GM23338 (cell line): Measurements from ENCODE around the gene PTPRC. TPM values are rescaled to one million over a fixed set of nuclear protein-coding genes. Genes with fewer than 3 reads are reported as not detected.

Experiments
- ATAC-seq: fragments of 200-7000 bp; cut with Tn5 transposase; 3 replicates; pipeline ENCODE4 v1.9.1; 2020
- DNase-seq: peaks from one replicate; pipeline ENCODE4 v3.0.0-alpha.2; 2015; ENCODE audit warnings: low spot score
- H2AFZ ChIP-seq: fragments of 200-600 bp; sonication (generic); 2 replicates; pipeline ENCODE4 v1.8.0; 2016; ENCODE audit warnings: antibody characterized with exemption, mild to moderate bottlenecking, moderate library complexity
- H3F3A ChIP-seq: fragments of 200-600 bp; sonication (generic); replicated peaks from 2 replicates; pipeline ENCODE4 v1.8.0; 2017; ENCODE audit warnings: antibody characterized with exemption, mixed run types, low read depth
- H3K27ac ChIP-seq: fragments of 200-600 bp; sonication (generic); 2 replicates; pipeline ENCODE4 v1.6.1; 2016; ENCODE audit warnings: low read depth
- H3K27me3 ChIP-seq: fragments of 200-600 bp; sonication (generic); 2 replicates; pipeline ENCODE4 v1.8.0; 2016; ENCODE audit warnings: mild to moderate bottlenecking, mixed run types, moderate library complexity; ENCODE audit not compliant: insufficient read depth
- H3K36me3 ChIP-seq: fragments of 200-600 bp; sonication (generic); 2 replicates; pipeline ENCODE4 v1.8.0; 2016; ENCODE audit warnings: mild to moderate bottlenecking; ENCODE audit not compliant: insufficient read depth
- H3K4me1 ChIP-seq: fragments of 200-600 bp; sonication (generic); 2 replicates; pipeline ENCODE4 v1.8.0; 2016; ENCODE audit warnings: mild to moderate bottlenecking, moderate library complexity; ENCODE audit not compliant: insufficient read depth
- H3K4me2 ChIP-seq: fragments of 200-600 bp; sonication (generic); 2 replicates; pipeline ENCODE4 v1.7.1; 2017; ENCODE audit warnings: mixed run types
- H3K4me3 ChIP-seq: fragments of 200-600 bp; sonication (generic); 2 replicates; pipeline ENCODE4 v1.6.1; 2016; ENCODE audit warnings: mixed run types
- H3K79me2 ChIP-seq: fragments of 200-600 bp; sonication (generic); replicated peaks from 2 replicates; pipeline ENCODE4 v1.8.0; 2017; ENCODE audit warnings: mild to moderate bottlenecking; ENCODE audit not compliant: insufficient read depth
- H3K9me2 ChIP-seq: fragments of 200-600 bp; sonication (generic); 2 replicates; pipeline ENCODE4 v1.8.0; 2017; ENCODE audit not compliant: insufficient read depth
- H4K20me1 ChIP-seq: fragments of 200-600 bp; sonication (generic); replicated peaks from 2 replicates; pipeline ENCODE4 v1.8.0; 2017; ENCODE audit warnings: mild to moderate bottlenecking; ENCODE audit not compliant: insufficient read depth
- H3K27ac Mint-ChIP-seq: 2 replicates; pipeline ENCODE4 v1.8.0; 2020; ENCODE audit warnings: inconsistent platforms, mild to moderate bottlenecking, moderate library complexity, mixed read lengths
- H3K27me3 Mint-ChIP-seq: 3 replicates; pipeline ENCODE4 v1.8.0; 2022; ENCODE audit warnings: low read depth, mild to moderate bottlenecking, moderate library complexity, mixed read lengths, inconsistent platforms; ENCODE audit not compliant: insufficient read depth, poor library complexity
- H3K36me3 Mint-ChIP-seq: 3 replicates; pipeline ENCODE4 v1.8.0; 2021; ENCODE audit warnings: low read depth, mild to moderate bottlenecking, inconsistent platforms, moderate library complexity, mixed read lengths
- H3K4me1 Mint-ChIP-seq: 3 replicates; pipeline ENCODE4 v1.8.0; 2020; ENCODE audit warnings: mild to moderate bottlenecking, inconsistent platforms, mixed read lengths
- H3K4me3 Mint-ChIP-seq: 3 replicates; pipeline ENCODE4 v1.8.0; 2021; ENCODE audit warnings: moderate library complexity, mild to moderate bottlenecking, inconsistent platforms, mixed read lengths
- H3K9me3 Mint-ChIP-seq: 3 replicates; pipeline ENCODE4 v1.8.0; 2020; ENCODE audit warnings: moderate library complexity, mild to moderate bottlenecking, inconsistent platforms, mixed read lengths
- CREB1 ChIP-seq: fragments of 250-450 bp; sonication (Bioruptor Pico); IDR thresholded peaks from 2 replicates; pipeline ENCODE4 v1.5.0; 2020; ENCODE audit warnings: low read depth, mild to moderate bottlenecking, moderate library complexity
- EZH2 ChIP-seq: fragments of 200-600 bp; sonication (generic); IDR thresholded peaks from one replicate; pipeline ENCODE4 v1.8.0; 2017; ENCODE audit warnings: antibody characterized with exemption, mild to moderate bottlenecking, low read depth; ENCODE audit not compliant: unreplicated experiment
- EZH2phosphoT487 ChIP-seq: fragments of 200-600 bp; sonication (generic); IDR thresholded peaks from one replicate; pipeline ENCODE4 v1.8.1; 2018; ENCODE audit warnings: antibody characterized with exemption; ENCODE audit not compliant: unreplicated experiment
- JUNB ChIP-seq: IDR thresholded peaks from one replicate; pipeline ENCODE4 v1.6.1; 2016; ENCODE audit warnings: antibody characterized with exemption; ENCODE audit not compliant: unreplicated experiment
- NANOG ChIP-seq: IDR thresholded peaks from 2 replicates; pipeline ENCODE4 v1.6.1; 2016; ENCODE audit warnings: antibody characterized with exemption, borderline replicate concordance
- POLR2AphosphoS5 ChIP-seq: IDR thresholded peaks from 2 replicates; pipeline ENCODE4 v1.6.1; 2016; ENCODE audit warnings: antibody characterized with exemption, low read depth
- STAT1 ChIP-seq: IDR thresholded peaks from one replicate; pipeline ENCODE4 v1.6.1; 2016; ENCODE audit warnings: antibody characterized with exemption; ENCODE audit not compliant: unreplicated experiment
- ZNF114 ChIP-seq: fragments of 250-450 bp; sonication (Bioruptor Pico); IDR thresholded peaks from 2 replicates; pipeline ENCODE4 v1.5.0; 2020; ENCODE audit warnings: mild to moderate bottlenecking, moderate library complexity
- ZNF331 ChIP-seq: fragments of 250-450 bp; sonication (Bioruptor Pico); IDR thresholded peaks from 2 replicates; pipeline ENCODE4 v1.5.0; 2020; ENCODE audit warnings: low read depth, mild to moderate bottlenecking, moderate library complexity
- polyA plus RNA-seq: library from polyadenylated mRNA; unstranded; fragments of >200 nt; fragmentation: Nextera tagmentation; extraction: Ambion mirVana; gene quantifications from 2 replicates; pipeline ENCODE4 v1.2.1, GENCODE V29; 2016
- total RNA-seq: library from RNA; depleted of rRNA; stranded (reverse); fragments of >200 nt; shearing (Covaris generic); gene quantifications from 2 replicates; pipeline ENCODE4 v1.2.3, GENCODE V29; 2014
- TF ChIP-seq, protein P1 (sequence below): IDR thresholded peaks from 2 replicates; pipeline ENCODE4 v1.6.1; 2016; ENCODE audit warnings: antibody characterized with exemption
- TF ChIP-seq, protein P2 (sequence below): IDR thresholded peaks from one replicate; pipeline ENCODE4 v1.6.1; 2018; ENCODE audit warnings: antibody characterized with exemption; ENCODE audit not compliant: unreplicated experiment
- TF ChIP-seq, protein P3 (sequence below): fragments of 250-450 bp; sonication (Bioruptor Pico); IDR thresholded peaks from 2 replicates; pipeline ENCODE4 v1.5.0; 2020; ENCODE audit warnings: mild to moderate bottlenecking, moderate library complexity
- TF ChIP-seq, protein P4 (sequence below), 2 experiments: fragments of 200-600 bp in 1 of 2; sonication (generic) in 1 of 2; conservative IDR thresholded peaks; 2 replicates each; pipeline versions ENCODE4 v1.5.1 to v1.6.1; 2016 to 2017; ENCODE audit warnings: antibody characterized with exemption in 2 of 2, low read depth in 2 of 2, mild to moderate bottlenecking in 2 of 2, moderate library complexity in 1 of 2

PTPRC gene
- total and polyA plus RNA-seq, 2 experiments from 2014 or later: 0.10 to 0.52 TPM

DNA sequence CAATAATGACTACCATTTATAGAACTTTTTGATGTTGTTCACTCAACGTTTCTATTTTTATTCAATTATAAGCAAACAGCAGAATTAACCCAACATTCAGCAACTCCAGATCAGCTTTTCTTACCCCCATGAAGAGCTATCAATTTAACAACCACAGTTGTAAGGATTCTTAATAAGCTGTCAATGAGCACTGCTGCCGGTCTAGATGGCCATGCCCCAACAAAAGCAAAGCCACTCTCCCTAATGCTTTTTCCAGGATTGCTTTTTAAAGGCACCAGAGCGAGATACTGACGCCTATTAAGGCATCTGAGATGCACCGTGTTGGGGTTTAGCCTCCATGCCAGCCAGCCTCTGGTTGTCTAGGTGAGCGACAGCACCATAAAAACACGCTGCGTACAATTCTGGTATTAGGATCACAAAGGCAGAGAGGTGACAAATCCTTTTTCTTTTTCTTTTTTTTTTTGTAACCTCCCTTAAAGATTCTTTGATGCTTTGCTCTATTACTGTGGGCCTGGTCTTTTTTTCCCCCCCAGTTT lies 39.5 kb downstream of the PTPRC start:
- Mint-ChIP-seq H3K4me1 (peaks cover 19% of the 10 kb centered on the region), H3K27me3 (peaks cover 1% of the 10 kb centered on the region), H3K36me3 (no peaks in the 10 kb centered on the region), H3K9me3 (no peaks in the 10 kb centered on the region), H3K4me3 (no peak overlapping the region), H3K27ac (no peak overlapping the region)
- DNase-seq (no peak), ATAC-seq (no peak)
- no peak for TF ChIP-seq EZH2phosphoT487
- TF ChIP-seq ZNF114 (CRISPR knock-in tag): no peak
- TF ChIP-seq, protein P1, sequence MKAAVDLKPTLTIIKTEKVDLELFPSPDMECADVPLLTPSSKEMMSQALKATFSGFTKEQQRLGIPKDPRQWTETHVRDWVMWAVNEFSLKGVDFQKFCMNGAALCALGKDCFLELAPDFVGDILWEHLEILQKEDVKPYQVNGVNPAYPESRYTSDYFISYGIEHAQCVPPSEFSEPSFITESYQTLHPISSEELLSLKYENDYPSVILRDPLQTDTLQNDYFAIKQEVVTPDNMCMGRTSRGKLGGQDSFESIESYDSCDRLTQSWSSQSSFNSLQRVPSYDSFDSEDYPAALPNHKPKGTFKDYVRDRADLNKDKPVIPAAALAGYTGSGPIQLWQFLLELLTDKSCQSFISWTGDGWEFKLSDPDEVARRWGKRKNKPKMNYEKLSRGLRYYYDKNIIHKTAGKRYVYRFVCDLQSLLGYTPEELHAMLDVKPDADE: no peak
- TF ChIP-seq, protein P2, sequence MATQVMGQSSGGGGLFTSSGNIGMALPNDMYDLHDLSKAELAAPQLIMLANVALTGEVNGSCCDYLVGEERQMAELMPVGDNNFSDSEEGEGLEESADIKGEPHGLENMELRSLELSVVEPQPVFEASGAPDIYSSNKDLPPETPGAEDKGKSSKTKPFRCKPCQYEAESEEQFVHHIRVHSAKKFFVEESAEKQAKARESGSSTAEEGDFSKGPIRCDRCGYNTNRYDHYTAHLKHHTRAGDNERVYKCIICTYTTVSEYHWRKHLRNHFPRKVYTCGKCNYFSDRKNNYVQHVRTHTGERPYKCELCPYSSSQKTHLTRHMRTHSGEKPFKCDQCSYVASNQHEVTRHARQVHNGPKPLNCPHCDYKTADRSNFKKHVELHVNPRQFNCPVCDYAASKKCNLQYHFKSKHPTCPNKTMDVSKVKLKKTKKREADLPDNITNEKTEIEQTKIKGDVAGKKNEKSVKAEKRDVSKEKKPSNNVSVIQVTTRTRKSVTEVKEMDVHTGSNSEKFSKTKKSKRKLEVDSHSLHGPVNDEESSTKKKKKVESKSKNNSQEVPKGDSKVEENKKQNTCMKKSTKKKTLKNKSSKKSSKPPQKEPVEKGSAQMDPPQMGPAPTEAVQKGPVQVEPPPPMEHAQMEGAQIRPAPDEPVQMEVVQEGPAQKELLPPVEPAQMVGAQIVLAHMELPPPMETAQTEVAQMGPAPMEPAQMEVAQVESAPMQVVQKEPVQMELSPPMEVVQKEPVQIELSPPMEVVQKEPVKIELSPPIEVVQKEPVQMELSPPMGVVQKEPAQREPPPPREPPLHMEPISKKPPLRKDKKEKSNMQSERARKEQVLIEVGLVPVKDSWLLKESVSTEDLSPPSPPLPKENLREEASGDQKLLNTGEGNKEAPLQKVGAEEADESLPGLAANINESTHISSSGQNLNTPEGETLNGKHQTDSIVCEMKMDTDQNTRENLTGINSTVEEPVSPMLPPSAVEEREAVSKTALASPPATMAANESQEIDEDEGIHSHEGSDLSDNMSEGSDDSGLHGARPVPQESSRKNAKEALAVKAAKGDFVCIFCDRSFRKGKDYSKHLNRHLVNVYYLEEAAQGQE: no peak
- TF ChIP-seq, protein P3, sequence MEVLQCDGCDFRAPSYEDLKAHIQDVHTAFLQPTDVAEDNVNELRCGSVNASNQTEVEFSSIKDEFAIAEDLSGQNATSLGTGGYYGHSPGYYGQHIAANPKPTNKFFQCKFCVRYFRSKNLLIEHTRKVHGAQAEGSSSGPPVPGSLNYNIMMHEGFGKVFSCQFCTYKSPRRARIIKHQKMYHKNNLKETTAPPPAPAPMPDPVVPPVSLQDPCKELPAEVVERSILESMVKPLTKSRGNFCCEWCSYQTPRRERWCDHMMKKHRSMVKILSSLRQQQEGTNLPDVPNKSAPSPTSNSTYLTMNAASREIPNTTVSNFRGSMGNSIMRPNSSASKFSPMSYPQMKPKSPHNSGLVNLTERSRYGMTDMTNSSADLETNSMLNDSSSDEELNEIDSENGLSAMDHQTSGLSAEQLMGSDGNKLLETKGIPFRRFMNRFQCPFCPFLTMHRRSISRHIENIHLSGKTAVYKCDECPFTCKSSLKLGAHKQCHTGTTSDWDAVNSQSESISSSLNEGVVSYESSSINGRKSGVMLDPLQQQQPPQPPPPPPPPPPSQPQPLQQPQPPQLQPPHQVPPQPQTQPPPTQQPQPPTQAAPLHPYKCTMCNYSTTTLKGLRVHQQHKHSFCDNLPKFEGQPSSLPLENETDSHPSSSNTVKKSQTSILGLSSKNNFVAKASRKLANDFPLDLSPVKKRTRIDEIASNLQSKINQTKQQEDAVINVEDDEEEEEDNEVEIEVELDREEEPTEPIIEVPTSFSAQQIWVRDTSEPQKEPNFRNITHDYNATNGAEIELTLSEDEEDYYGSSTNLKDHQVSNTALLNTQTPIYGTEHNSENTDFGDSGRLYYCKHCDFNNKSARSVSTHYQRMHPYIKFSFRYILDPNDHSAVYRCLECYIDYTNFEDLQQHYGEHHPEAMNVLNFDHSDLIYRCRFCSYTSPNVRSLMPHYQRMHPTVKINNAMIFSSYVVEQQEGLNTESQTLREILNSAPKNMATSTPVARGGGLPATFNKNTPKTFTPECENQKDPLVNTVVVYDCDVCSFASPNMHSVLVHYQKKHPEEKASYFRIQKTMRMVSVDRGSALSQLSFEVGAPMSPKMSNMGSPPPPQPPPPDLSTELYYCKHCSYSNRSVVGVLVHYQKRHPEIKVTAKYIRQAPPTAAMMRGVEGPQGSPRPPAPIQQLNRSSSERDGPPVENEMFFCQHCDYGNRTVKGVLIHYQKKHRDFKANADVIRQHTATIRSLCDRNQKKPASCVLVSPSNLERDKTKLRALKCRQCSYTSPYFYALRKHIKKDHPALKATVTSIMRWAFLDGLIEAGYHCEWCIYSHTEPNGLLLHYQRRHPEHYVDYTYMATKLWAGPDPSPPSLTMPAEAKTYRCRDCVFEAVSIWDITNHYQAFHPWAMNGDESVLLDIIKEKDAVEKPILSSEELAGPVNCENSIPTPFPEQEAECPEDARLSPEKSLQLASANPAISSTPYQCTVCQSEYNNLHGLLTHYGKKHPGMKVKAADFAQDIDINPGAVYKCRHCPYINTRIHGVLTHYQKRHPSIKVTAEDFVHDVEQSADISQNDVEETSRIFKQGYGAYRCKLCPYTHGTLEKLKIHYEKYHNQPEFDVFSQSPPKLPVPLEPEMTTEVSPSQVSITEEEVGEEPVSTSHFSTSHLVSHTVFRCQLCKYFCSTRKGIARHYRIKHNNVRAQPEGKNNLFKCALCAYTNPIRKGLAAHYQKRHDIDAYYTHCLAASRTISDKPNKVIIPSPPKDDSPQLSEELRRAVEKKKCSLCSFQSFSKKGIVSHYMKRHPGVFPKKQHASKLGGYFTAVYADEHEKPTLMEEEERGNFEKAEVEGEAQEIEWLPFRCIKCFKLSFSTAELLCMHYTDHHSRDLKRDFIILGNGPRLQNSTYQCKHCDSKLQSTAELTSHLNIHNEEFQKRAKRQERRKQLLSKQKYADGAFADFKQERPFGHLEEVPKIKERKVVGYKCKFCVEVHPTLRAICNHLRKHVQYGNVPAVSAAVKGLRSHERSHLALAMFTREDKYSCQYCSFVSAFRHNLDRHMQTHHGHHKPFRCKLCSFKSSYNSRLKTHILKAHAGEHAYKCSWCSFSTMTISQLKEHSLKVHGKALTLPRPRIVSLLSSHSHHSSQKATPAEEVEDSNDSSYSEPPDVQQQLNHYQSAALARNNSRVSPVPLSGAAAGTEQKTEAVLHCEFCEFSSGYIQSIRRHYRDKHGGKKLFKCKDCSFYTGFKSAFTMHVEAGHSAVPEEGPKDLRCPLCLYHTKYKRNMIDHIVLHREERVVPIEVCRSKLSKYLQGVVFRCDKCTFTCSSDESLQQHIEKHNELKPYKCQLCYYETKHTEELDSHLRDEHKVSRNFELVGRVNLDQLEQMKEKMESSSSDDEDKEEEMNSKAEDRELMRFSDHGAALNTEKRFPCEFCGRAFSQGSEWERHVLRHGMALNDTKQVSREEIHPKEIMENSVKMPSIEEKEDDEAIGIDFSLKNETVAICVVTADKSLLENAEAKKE (CRISPR knock-in tag): no peak
- TF ChIP-seq POLR2AphosphoS5: no peak
- TF ChIP-seq, protein P4, sequence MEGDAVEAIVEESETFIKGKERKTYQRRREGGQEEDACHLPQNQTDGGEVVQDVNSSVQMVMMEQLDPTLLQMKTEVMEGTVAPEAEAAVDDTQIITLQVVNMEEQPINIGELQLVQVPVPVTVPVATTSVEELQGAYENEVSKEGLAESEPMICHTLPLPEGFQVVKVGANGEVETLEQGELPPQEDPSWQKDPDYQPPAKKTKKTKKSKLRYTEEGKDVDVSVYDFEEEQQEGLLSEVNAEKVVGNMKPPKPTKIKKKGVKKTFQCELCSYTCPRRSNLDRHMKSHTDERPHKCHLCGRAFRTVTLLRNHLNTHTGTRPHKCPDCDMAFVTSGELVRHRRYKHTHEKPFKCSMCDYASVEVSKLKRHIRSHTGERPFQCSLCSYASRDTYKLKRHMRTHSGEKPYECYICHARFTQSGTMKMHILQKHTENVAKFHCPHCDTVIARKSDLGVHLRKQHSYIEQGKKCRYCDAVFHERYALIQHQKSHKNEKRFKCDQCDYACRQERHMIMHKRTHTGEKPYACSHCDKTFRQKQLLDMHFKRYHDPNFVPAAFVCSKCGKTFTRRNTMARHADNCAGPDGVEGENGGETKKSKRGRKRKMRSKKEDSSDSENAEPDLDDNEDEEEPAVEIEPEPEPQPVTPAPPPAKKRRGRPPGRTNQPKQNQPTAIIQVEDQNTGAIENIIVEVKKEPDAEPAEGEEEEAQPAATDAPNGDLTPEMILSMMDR (conservative IDR thresholded peaks at IDR 0.05; ENCODE audit: low read depth in 2 of 2): no peak
- no peak for TF ChIP-seq NANOG
- TF ChIP-seq STAT1: no peak
- no peak for TF ChIP-seq EZH2
- no peak for TF ChIP-seq ZNF331
- no peak for TF ChIP-seq JUNB
- no peak for TF ChIP-seq CREB1 (CRISPR knock-in tag)
- H3K27ac ChIP-seq: no peak overlapping the region
- no peak overlapping the region for H3K4me3 ChIP-seq
- no peaks in the 10 kb centered on the region for H3K79me2 ChIP-seq
- no peaks in the 10 kb centered on the region for H3K27me3 ChIP-seq
- H3K36me3 ChIP-seq: no peaks in the 10 kb centered on the region
- peaks cover 8% of the 10 kb centered on the region for H3K4me1 ChIP-seq
- no peaks in the 10 kb centered on the region for H3K9me2 ChIP-seq
- H3K4me2 ChIP-seq: no peak overlapping the region
- H3F3A ChIP-seq: no peaks in the 10 kb centered on the region
- peak overlapping the region; percentile 45; the same call in 1 of the 2 replicates for H2AFZ ChIP-seq
- no peaks in the 10 kb centered on the region for H4K20me1 ChIP-seq
